ENCODE data around the gene PLPP3.

PLPP3 gene

DNA sequence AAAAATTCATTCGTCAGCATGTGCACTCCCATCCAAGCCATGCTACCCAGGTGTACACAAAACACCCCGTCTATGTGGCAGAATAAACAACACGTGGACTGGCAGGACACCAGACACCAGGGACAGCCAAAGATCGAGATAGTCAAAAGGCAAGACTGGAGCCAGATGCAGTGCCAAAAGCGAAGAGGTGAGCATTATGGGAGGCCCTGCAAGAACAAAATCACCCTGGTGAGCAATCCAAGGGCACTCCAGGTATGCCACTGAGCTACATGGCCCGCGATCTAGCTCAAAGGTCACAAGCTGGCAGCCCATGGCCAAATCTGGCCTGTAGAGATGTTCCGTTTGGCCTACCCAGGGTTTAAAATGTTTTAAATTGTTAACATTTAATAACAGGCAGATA, 33.7 kb downstream of the PLPP3 start:
- DNase-seq, result no peak

DNA sequence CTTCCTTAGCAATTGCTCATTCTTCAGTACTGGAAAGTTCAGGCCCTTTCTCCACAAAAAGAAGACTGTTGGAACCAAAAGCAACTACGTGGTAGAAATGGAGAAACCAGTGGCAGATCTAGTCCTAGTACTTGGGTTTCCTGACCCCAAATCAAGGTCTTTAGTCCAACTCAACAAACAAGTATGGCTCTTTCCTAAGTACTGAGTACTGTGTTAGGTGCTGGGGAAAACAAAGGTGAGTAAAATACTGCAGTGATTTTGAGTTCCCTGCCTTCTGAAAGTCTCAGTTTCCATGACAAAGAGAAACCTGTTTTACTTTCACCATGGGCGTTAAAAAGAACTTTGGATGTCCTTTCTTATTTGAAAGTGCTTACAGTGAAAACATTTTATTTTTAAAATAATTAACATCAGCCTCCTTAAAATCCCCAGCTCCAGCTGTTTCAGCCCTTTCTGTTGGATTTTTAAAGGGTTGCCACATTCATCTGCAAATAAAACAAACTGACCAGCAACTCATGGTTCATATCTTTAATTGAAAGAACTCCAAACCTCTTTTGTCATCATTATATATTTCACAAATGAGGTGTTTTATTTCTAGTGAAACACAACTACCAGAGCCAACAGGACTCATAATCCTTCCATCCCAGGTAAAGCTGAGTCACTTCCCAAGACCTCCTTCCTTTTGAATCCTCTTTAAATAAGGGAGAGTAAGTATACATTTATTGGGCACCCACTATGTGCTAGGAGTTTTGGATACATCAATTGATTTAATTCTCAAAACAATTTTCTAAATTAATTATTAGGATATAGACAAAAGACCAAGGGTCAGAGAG, 35.4 kb downstream of the PLPP3 start:
- DNase-seq, result no peak

DNA sequence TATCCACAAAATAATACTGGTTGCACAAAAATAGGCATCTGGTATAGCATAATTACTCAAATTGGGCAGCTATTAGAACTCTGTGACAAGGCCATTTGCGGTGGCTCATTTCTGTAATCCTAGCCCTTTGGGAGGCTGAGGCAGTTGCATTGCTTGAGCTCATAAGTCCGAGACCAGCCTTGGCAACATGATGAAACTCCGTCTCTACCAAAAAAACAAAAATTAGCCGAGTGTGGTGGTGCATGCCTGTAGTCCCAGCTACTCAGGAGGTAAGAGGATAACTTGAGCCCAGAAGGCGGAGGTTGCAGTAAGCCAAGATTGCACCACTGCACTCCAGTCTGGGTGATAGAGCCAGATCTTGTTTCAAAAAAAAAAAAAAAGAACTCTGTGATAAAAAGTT, 36.7 kb downstream of the PLPP3 start:
- DNase-seq, result no peak

DNA sequence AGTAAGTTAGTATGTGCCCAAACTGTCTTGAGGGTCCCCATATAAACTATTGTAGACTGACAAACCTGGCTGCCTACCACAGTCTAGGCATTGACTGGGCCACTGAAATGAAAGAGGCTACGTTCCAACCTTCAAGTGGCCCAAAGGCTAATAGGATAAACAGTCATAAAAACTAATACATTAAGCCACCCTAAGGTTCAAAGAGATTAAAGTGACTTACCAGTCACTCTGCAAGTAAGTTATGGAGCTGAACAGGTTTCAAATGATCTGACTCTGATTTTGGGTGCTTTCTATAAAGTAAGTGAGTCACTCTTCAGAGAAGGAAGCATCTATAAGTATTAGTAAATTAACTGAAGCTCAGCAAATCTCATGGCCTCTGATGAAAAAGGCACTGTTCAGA, 38.0 kb downstream of the PLPP3 start:
- no peak for DNase-seq

DNA sequence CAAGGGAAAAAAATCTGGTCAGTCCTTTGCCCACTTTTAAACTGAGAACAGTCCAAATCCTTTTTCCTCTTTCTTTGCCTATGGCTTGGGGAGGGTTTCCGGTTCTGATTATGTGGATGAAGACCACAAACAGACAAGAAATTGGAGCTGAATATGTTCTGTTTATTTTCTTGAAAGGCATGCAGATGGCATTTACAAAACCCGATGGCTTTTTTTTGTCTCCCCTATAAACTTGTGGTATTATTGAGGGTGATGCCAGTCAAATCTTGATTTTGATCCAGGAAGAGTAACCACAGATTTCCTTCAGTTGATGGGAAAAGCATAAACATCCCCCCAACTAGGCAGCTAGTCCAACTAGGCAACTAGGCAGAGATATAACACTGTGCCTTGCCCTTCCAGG, 38.9 kb downstream of the PLPP3 start:
- DNase-seq, result no peak

DNA sequence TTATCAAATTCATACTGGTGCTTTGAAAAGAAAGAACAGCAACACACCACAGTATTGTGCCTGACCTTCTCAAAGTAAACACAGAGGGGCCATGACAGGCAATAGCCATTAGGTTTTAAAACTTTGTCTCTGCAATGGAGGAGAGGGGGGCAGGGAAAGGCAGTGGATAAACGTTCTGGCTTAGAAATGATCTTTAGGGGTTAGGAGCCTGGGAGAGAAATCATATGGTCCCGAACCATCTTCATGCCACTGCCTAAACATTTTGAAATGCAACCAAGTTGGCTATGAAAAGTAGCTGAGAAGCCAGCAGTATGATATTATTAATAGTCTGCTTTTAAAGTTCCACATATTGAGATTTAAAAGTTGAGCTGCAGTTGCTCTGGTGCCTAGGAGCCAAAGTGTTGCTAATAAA, 39.8 kb downstream of the PLPP3 start:
- DNase-seq, result no peak

DNA sequence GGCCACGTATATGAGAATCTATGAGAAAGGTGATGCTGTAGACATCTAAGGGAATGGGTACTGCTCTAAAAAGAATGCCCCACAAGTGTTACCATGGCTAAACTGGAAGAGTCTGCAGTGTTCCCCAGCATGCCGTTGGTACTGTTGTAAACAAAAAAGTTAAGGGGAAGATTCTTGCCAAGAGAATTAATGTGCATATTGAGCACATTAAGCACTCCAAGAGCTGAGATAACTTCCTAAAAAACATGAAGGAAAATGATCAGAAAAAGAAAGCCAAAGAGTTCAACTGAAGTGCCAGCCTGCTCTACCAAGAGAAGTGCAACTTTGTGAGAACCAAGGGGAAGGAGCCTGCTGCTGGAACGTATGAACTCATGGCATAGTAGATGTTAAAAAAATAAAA, 40.8 kb downstream of the PLPP3 start:
- DNase-seq, result no peak

DNA sequence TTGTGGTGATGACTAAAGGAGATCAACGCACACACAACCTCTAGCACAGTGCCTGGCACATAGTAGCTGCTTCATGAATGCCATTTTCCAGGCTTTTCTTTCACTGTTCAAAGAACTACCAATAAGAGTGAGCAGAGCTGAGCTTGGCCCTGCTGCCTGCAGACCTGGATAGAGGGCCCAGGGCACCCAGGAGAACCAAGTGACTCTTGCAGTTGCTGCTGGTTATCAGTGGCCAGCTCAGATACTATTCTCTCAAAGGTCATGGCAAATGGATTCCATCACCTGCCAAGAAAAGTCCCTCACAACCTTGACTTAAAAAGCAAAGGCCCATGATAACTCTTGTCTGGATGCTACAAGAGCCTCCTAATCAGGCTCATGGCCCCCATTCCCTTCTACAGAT, 41.7 kb downstream of the PLPP3 start:
- no peak for DNase-seq

DNA sequence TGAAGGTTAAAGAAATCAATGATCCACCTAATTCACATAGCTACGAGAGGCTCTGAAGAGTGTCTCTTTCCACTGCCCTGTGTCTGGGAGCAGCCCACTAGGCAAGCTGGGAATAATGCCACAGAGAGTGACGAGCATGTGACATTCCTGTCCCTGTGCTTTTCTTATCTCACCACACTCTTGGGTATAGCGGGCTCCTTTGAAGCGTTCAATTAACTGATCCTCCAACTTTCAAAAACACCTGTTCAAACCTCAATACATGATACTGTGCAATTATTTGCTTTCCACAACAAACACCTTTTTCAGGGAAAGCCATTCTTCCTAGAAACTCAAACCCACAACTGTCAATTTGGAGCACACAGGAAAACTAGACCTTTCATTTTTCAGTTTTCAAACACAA, 43.4 kb downstream of the PLPP3 start:
- DNase-seq, result no peak

DNA sequence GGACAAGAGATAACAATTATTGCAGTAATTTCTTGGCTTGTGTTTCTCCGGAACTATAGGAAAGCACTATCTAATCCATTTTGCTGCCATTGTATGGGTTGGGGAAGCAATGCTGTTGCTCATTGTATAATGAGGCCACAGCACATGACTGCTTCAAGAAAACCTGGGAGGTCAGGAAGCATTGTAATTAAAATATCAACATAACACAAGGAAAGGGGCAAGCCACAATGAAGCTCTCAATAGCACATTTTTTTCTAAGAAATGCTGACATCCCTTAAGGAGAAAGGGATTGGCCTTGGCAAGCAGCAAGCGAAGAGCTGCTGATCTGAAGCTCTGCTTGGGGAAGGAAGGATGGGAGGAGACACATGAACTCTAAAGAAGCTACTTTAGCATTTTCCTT, 44.0 kb downstream of the PLPP3 start:
- no peak for DNase-seq

DNA sequence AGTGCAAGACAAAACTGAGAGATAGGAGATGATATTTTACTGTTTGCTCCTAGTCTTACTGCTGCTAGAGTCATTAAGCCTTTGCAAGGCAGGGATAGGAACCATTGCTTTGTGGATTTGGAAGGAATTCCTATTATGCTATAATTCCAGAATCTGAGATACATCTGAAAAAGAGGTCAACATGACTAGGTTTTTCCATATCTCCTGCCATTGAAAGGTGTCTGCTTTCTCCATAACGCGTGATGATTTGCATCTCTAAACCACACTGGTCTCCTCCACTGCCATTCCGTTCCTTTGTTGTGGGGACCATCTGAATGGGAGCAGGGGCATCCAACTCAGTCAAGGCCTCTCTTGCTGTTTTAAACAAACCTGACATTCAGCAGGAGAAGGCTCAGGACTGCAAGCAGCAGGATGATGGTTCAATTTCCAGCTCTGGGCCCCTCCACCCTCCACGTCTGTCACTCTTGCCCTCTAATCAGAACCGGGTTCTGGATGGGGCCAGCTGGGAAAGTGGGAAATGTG, 45.2 kb downstream of the PLPP3 start:
- DNase-seq, result no peak

DNA sequence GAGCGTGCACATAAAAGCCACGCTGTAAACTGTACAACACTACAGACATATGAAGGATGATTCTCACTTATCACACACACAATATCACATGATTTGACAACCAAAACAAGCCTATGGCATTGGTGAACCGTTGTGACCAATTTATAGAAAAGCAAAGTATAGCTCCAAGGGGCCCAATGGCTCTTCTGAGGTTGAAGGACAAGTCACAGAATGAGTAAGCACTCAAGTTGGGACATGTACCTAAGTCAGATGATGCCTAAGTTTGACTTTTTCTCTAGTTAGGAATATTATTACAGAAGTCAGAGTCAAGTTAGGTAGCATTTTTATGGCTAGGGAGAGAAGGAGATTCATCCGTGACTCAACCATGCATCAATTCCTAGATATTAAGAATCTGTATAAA, 45.7 kb downstream of the PLPP3 start:
- DNase-seq, result no peak

DNA sequence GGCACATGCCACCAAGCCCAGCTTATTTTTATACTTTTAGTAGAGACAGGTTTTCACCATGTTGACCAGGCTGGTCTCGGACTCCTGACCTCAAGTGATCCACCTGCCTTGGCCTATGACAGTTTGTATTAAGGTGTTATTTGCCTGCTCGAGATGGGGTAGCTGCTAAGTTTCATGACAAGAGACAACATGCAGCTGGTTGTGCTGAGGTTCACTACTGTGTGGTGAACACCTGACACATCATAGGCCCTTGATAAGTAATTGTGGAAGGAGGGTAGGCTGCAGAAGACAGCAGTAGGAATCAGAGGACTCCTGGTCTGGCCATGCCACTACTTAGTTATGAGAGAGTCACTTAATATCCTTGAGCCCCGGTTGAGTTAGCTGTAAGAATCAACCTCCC, 46.2 kb downstream of the PLPP3 start:
- no peak for DNase-seq

DNA sequence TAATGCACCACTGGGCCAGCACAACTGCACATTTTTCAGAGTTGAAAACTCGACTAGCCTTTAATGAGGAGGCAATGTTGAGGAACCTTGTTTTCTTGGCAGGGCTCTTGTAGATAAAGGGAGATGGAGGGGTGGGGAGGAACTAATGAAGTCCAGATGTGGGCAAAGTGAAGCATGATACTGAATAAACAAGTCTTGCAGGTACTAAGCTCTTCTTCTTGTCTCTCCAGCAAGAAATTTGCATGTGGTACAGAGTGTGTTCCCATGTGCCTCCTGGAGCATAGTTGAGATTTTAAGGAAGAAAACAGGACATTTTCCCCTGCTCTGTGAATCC, 47.0 kb downstream of the PLPP3 start:
- no peak for DNase-seq

DNA sequence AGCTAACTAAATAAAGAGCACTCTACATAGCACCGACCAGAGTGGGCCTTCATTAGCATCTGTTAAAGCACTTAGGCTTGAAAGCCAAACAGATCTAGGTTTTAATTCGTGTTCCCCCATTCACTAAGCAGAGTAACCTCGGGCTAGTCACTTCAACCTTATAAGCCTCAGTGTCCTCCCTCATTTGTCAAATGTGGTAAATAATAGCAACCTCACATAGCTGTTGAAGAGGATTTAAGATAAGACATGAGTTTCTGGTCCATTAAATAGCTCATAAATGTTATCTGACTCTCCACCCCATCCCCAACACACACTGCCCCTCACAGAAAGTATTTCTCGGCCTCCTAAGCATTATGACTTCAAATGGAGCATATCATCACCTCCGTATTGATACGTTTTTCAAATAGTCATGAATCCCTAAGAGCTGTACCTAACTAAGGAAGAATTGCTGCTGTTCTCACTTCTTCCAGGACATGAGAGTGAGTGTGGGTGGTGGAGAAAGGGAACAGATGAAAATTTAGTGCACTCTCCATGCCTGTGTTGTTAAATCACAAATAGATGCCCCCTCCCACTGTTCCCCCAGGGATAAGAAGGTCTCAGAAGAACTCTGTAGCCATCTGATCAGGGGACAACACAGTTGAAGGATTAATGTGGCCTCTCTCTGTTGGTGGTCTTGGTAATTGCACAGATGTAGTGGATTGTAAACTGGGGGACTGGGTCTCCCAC, 47.6 kb downstream of the PLPP3 start:
- no peak for DNase-seq

DNA sequence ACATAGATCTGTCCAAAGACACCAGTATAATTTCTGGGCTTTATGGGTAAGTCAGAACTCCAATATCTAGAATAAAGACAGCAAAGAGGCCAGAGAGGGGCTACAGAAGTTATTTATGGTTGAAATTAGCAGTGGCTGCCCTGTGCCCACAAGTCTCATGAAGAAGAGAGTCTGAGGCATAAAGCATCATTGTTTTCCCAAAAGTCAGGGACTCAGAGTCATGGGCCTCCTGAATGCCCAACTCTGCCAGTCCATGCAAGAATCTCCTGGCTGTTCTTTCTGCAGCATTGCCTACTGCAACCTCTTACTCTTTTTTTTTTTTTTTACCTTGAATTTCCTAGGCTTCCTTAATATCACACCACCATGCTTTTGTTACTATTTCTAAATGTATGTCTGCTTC, 49.6 kb downstream of the PLPP3 start:
- DNase-seq, result no peak

DNA sequence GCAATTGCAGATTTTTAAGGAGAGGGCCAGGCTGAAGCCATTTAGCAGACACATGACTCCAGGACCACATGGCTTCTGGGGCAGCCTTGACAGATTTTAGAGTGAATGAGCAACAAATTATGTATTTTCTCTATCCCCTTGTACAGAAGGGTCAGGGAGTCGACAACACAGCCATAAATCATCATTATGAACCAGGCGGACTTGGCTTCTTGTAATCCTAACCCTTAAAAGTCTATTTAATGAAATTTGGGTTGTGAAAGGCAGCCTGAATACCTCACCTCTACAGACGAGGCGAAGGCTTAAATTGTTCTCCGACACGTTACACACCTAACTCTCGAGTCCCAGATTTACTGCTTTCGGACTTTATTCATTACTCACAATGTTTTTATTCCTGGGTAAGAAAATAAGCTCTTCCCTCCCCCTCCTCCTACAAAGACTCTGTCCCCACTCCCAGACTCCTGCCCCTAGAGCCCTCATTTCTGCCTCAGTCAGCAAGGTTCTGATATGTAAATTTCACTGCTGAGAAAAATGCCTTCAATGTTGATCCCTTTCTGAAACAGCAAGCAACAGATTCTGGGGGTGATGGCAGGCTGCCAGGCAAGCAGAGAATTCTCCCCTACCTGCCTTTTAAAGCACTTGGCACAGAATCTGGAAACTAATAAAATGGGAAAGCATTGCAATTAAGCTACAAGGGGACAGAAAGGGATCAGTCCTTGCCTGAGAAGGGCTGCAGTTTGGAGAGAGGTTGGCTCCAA, 51.6 kb downstream of the PLPP3 start:
- DNase-seq, result no peak

DNA sequence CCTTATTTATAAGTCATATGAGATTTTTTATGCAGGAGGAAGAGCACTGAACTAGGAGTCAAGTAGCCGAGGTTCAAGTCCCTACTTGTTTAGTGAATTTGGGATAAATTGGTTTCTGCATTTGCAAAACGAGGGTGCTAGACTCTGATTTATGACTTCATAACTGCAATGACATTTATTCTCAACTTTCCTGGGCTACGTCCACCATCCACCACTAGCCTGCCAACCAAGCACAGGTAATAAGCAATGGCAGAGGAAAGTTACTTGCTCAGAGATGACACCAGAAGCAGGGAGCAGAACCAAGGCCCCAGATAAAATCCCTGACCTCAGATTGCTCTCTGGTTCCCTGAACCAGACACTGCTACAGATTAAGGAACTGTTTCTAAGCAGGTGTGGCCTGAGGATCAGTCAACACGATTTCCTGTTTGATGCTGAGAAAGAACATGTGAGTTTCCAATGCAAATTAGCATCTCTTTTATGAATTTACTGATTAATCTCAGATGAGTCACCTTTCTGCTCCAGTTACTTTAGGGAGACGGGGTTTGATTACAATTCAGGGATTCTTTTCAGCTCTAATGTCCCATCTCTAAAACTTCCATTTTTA, 52.7 kb downstream of the PLPP3 start:
- no peak for DNase-seq

DNA sequence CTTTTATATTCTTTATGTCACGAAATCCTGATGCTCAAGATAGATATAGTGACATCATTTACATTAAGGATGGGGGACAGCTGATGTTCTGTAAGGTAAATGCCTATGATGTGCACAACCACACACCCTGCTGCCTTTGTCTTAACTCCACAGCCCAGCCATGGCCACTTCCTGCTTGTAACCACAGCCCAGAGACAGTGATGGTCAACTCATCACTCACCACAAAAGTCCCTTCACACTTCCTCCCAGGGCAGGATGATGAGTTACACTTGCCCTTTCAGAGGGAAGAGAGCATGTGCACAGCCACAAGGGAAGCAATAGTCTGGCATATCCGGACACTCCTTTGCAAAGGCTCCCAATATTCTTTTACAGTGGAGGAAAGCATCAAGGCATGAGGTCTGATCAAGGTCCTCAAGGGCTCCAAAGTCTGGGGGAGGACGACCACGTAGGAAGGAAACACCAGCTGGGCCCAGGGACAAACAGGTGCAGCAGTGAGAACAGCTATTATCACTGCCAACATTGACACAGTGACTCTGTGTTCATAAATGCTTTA, 53.8 kb downstream of the PLPP3 start:
- DNase-seq, result peak; percentile 3

DNA sequence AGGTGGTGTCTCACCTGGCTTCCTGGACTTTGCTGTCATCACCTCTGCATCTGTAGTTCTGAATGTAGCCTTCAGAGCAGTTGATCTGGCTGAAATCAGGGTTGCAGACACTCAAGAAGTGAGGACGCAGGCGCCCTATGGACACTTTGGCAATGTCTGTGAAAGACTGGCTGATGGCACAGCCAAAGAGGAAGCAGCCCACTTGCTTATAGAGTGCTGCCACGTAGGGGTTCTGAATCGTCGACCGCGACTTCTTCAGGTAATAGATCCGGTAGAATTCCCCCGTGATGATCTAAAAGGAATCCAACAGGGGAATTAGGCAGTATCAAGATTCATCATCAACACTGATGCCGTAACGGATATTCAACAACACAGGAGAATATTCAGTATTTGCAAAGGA, 55.1 kb downstream of the PLPP3 start:
- DNase-seq, result no peak

DNA sequence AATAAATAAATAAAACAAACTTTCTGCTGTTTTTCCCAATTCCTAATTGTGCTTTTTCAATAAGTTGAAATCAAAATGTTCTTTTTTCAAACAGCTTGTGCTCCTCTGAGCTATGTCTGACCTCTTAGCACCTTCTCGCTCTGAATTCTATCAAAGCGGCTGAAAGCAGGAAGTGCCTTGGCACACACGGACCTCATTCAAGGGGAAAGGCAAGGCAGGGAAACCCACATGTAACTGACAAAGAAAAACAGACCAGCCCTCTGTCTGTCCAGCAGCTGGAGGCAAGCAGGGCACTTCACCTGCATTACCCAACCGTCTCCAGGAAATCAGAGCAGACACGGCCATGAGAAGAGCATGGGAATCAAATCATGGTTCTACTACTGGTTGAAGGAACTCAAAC, 56.7 kb downstream of the PLPP3 start:
- DNase-seq, result no peak

DNA sequence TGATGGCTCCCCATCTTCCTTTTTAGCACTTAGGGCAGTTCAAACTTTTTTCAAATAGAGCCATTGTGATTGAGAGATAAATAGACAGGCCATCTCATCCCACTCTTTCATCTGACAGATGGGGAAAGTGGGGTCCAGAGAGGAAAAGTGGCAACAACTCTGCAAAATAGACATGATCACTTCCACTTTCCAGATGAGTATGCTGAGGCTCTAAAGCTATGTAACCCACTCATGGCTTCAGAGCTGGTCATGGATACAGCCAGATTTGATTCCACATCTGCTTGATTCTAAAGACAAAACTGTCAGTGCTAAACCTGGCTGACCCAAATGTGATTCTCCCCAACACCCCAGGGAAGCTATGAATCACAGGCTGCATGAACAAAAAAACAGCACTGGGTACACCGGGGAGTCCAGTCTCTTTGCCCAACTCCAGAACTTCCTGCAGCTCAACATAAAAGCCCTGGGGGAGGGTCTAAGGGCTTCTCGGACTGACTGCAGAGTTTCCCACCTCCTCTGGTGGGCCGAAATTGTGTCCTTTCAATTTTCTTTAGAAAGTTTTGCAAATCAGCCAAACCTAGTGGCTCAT, 59.3 kb downstream of the PLPP3 start:
- DNase-seq, result no peak
